Gastrocnemius medialis (tissue), 4 donors: ENCODE data around the gene KLF16.

Experiments used
- POLR2A ChIP-seq, 2 donors: fragments of 450-650 bp; IDR thresholded peaks; one replicate each; pipeline ENCODE4 v1.6.1; 2017; ENCODE audit warnings: antibody characterized with exemption in 2 of 2, mild to moderate bottlenecking in 2 of 2, moderate library complexity in 2 of 2
- TF ChIP-seq, protein P1 (sequence below), 5 experiments: fragments of 450-650 bp in 3 of 5; fragments of 200-600 bp in 2 of 5; sonication (generic) in 2 of 5; IDR thresholded peaks in 4 of 5; conservative IDR thresholded peaks in 1 of 5; 1 replicate in 4 of 5; 2 replicates in 1 of 5; pipeline ENCODE4 v1.5.1; 2016 to 2019; ENCODE audit warnings: antibody characterized with exemption in 5 of 5, mild to moderate bottlenecking in 3 of 5, moderate library complexity in 3 of 5

DNA sequence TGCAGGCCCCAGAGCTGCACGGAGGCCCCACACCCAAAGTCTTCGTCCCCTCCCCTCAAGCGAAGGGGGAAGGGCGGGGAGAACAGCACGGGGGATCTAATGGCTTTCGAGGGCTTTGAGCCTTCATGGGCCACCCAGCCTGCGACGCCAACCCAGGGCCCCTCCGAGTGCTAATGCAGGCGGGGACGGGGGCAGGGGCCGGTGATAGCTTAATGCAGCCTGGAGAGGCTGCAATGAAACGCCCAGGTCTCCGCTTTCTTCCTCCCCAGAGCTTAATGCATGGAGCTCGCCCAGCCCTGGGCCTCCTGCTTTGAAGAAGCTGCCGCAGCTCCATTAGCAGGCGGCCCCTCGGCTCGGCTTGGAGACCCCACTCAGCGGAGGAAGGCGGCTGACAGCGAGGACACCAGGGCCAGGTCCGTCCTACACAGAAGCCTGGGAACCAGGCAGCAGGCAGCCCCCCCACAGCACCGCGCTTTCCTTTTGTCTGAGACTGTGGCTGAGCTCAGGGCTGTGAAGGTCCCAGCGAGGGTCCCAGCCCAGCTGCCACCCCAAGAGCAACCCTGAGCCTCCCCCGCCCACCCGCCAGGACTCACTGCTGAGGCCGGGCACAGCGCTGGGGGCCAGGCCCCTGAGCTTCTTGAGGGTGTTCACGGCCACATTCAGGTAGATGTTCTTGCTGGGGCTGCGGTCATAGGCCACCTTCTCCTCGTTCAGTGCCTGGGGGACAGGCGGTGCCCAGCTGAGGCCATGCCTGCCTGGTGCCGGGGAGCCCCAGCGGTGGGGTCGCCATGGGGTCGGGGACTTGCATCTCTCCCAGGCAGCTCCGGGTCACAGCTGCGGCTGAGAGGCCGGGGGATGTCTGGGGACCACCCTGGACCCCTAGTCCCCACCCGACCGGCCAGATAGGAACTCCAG lies 43.8 kb downstream of the KLF16 start:
- no peak for TF ChIP-seq POLR2A (IDR thresholded peaks at IDR 0.05)
- TF ChIP-seq, protein P1, sequence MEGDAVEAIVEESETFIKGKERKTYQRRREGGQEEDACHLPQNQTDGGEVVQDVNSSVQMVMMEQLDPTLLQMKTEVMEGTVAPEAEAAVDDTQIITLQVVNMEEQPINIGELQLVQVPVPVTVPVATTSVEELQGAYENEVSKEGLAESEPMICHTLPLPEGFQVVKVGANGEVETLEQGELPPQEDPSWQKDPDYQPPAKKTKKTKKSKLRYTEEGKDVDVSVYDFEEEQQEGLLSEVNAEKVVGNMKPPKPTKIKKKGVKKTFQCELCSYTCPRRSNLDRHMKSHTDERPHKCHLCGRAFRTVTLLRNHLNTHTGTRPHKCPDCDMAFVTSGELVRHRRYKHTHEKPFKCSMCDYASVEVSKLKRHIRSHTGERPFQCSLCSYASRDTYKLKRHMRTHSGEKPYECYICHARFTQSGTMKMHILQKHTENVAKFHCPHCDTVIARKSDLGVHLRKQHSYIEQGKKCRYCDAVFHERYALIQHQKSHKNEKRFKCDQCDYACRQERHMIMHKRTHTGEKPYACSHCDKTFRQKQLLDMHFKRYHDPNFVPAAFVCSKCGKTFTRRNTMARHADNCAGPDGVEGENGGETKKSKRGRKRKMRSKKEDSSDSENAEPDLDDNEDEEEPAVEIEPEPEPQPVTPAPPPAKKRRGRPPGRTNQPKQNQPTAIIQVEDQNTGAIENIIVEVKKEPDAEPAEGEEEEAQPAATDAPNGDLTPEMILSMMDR (IDR thresholded peaks at IDR 0.05 in 4 of 5, conservative IDR thresholded peaks at IDR 0.05 in 1 of 5) = no peak
